Smooth muscle cell (in vitro differentiated cells): ENCODE data around the gene LRP1B. TPM values are rescaled to one million over a fixed set of nuclear protein-coding genes. Genes with fewer than 3 reads are reported as not detected.

ENCODE experiments used
- DNase-seq: peaks from one replicate; lab custom pipeline; 2025; ENCODE audit not compliant: unreplicated experiment; lab: John Stamatoyannopoulos, UW
- H2AFZ ChIP-seq: fragments of 200-600 bp; sonication (generic); 2 replicates; pipeline ENCODE4 v1.6.0; 2016; ENCODE audit warnings: antibody characterized with exemption, low read depth, mild to moderate bottlenecking
- H3F3A ChIP-seq: fragments of 200-600 bp; sonication (generic); 2 replicates; pipeline ENCODE4 v1.6.0; 2017; ENCODE audit warnings: antibody characterized with exemption, low read depth
- H3K27ac ChIP-seq: fragments of 200-600 bp; sonication (generic); 2 replicates; pipeline ENCODE4 v1.5.1; 2016; ENCODE audit warnings: low read depth, mild to moderate bottlenecking
- H3K27me3 ChIP-seq: fragments of 200-600 bp; sonication (generic); 2 replicates; pipeline ENCODE4 v1.6.1; 2016; ENCODE audit warnings: low read depth, mild to moderate bottlenecking
- H3K36me3 ChIP-seq: fragments of 200-600 bp; sonication (generic); 2 replicates; pipeline ENCODE4 v1.5.1; 2016; ENCODE audit warnings: low read depth
- H3K4me1 ChIP-seq: fragments of 200-600 bp; sonication (generic); 2 replicates; pipeline ENCODE4 v1.5.1; 2016; ENCODE audit warnings: low read depth
- H3K4me2 ChIP-seq: fragments of 200-600 bp; sonication (generic); 2 replicates; pipeline ENCODE4 v1.6.0; 2016; ENCODE audit warnings: mild to moderate bottlenecking
- H3K4me3 ChIP-seq: fragments of 200-600 bp; sonication (generic); 2 replicates; pipeline ENCODE4 v1.5.1; 2016; ENCODE audit warnings: mild to moderate bottlenecking
- H3K79me2 ChIP-seq: fragments of 200-600 bp; sonication (generic); 2 replicates; pipeline ENCODE4 v1.6.0; 2016; ENCODE audit warnings: low read depth, mild to moderate bottlenecking
- H3K9ac ChIP-seq: fragments of 200-600 bp; sonication (generic); 2 replicates; pipeline ENCODE4 v1.6.0; 2016; ENCODE audit warnings: low read depth
- H3K9me3 ChIP-seq: fragments of 200-600 bp; sonication (generic); replicated peaks from 2 replicates; pipeline ENCODE4 v1.5.1; 2016; ENCODE audit warnings: low read depth
- H4K20me1 ChIP-seq: fragments of 200-600 bp; sonication (generic); 2 replicates; pipeline ENCODE4 v1.6.0; 2016; ENCODE audit warnings: low read depth
- WGBS: methylation state at CpG from one replicate; pipeline ENCODE4 v1.1.7; 2016; ENCODE audit warnings: low lambda C conversion rate; 5-methylcytosine and 5-hydroxymethylcytosine counted together
- polyA plus RNA-seq: library from polyadenylated mRNA; unstranded; fragments of >200 nt; fragmentation: Nextera tagmentation; extraction: Ambion mirVana; gene quantifications from 2 replicates; pipeline ENCODE4 v1.2.1, GENCODE V29; 2016
- total RNA-seq: library from RNA; depleted of rRNA; stranded (reverse); fragments of >200 nt; gene quantifications from 2 replicates; pipeline ENCODE4 v1.2.3, GENCODE V29; 2014
- TF ChIP-seq, protein P1 (sequence below): fragments of 200-600 bp; sonication (generic); IDR thresholded peaks from 2 replicates; pipeline ENCODE4 v1.5.1; 2017; ENCODE audit warnings: borderline replicate concordance, mild to moderate bottlenecking, antibody characterized with exemption; ENCODE audit not compliant: insufficient read depth, poor library complexity, severe bottlenecking

Gene LRP1B
- total and polyA plus RNA-seq, 2 experiments from 2014 or later, result 0.08 to 2.9 TPM

DNA sequence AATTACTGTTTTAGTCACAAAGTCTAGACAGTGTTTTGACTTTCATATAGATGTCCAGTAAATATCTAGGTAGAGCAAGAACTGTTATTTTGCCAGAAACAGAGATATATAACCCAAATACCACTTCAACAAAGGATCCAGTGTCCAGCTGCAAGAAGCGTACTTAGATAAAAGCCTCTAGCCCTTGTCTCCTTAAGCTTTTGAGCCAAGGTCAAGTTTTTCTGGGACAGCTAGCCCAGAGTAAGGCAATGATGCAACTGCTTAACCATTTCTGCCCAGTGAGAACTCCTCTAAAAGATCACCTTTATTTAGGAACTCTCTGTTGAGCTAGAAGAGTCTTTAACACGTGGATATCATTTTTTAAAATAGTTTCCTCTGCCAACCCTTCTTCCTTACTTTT lies 1925.7 kb downstream of the LRP1B start:
- Histone ChIP-seq H3F3A (no peaks in the 10 kb centered on the region), H2AFZ (no peak overlapping the region), H3K27me3 (no peaks in the 10 kb centered on the region), H3K36me3 (no peaks in the 10 kb centered on the region), H3K27ac (no peak overlapping the region), H3K9me3 (no peaks in the 10 kb centered on the region), H3K79me2 (no peaks in the 10 kb centered on the region), H3K9ac (no peak overlapping the region), H3K4me3 (no peak overlapping the region), H3K4me1 (no peaks in the 10 kb centered on the region), H4K20me1 (no peaks in the 10 kb centered on the region), H3K4me2 (no peak overlapping the region)
- TF ChIP-seq, protein P1, sequence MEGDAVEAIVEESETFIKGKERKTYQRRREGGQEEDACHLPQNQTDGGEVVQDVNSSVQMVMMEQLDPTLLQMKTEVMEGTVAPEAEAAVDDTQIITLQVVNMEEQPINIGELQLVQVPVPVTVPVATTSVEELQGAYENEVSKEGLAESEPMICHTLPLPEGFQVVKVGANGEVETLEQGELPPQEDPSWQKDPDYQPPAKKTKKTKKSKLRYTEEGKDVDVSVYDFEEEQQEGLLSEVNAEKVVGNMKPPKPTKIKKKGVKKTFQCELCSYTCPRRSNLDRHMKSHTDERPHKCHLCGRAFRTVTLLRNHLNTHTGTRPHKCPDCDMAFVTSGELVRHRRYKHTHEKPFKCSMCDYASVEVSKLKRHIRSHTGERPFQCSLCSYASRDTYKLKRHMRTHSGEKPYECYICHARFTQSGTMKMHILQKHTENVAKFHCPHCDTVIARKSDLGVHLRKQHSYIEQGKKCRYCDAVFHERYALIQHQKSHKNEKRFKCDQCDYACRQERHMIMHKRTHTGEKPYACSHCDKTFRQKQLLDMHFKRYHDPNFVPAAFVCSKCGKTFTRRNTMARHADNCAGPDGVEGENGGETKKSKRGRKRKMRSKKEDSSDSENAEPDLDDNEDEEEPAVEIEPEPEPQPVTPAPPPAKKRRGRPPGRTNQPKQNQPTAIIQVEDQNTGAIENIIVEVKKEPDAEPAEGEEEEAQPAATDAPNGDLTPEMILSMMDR, result no peak
- no peak for DNase-seq
- 42% methylated on average over 2 of the region's 2 CpGs for WGBS

DNA sequence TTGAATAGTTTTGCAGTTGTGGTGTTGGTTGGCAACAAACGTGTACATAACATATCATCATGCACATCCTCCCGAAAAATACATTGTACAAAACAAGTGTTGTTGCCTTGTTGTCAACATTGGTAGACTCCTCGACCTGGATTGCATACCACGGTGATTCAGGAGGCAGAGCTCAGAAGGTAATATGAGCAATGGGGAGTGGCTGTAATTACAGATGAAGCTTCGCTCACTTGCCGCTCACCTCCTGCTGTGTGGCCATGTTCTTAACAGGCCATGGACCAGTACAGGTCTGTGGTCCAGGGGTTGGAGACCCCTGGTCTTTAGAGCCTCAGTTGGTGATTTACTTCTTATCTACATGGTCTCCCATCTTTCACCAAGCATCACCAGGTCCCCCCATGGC lies 1927.5 kb downstream of the LRP1B start:
- Histone ChIP-seq H3K79me2 (no peaks in the 10 kb centered on the region), H3K4me2 (no peak overlapping the region), H3K9me3 (no peaks in the 10 kb centered on the region), H4K20me1 (no peaks in the 10 kb centered on the region), H2AFZ (no peak overlapping the region), H3K36me3 (no peaks in the 10 kb centered on the region), H3K4me1 (no peaks in the 10 kb centered on the region), H3K27me3 (no peaks in the 10 kb centered on the region), H3K4me3 (no peak overlapping the region), H3K9ac (no peak overlapping the region), H3K27ac (no peak overlapping the region), H3F3A (no peaks in the 10 kb centered on the region)
- WGBS, result 94% methylated on average over 6 of the region's 6 CpGs
- no peak for DNase-seq
- TF ChIP-seq, protein P1, result no peak

DNA sequence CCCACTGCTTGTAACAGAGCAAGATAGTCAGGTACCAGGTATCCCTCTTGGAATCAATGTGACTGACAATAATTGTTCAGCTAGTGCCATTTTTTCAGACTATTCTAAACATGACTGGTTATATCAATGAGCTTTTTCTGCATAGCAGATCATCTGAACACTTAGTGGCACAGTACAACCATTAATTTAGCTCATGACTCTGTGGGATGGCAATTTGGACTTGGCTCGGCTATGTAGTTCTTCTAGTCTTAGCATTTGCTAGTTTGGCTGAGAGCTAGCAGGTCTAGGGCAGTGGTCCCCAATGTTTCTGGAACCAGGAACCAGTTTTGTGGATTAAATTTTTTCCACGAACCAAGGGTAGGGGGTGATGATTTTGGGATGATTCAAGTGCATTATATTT lies 1929.2 kb downstream of the LRP1B start:
- DNase-seq, result no peak
- H3K9ac ChIP-seq, result no peak overlapping the region
- no peaks in the 10 kb centered on the region for H3K79me2 ChIP-seq
- no peak overlapping the region for H3K4me2 ChIP-seq
- no peak overlapping the region for H3K4me3 ChIP-seq
- no peak overlapping the region for H2AFZ ChIP-seq
- no peaks in the 10 kb centered on the region for H3K27me3 ChIP-seq
- H3K36me3 ChIP-seq, result no peaks in the 10 kb centered on the region
- TF ChIP-seq, protein P1, result no peak
- no peaks in the 10 kb centered on the region for H3K4me1 ChIP-seq
- no peaks in the 10 kb centered on the region for H3K9me3 ChIP-seq
- no peak overlapping the region for H3K27ac ChIP-seq
- no peaks in the 10 kb centered on the region for H4K20me1 ChIP-seq
- 87% methylated on average over 2 of the region's 2 CpGs for WGBS
- no peaks in the 10 kb centered on the region for H3F3A ChIP-seq

DNA sequence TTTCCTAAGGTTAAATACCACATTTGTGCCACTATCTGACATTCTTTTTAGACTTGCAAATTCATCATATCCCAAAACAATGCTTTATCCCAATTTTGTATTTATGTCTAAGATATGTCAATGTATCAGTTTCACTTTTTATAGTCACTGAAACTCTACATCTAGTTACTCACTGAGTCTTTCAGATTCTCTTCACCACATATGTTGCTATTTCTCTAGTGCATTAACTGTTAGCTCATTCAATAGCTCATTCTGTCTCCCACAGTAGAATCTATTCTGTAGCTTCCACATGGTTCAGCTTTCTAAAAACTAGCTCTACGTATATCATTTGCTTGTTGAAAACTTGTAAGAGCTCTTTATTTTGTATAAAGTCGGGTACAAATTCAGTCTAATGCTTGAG lies 1930.1 kb downstream of the LRP1B start:
- WGBS, result 43% methylated on average over 2 of the region's 2 CpGs
- Histone ChIP-seq H3K4me3 (no peak overlapping the region), H3K79me2 (no peaks in the 10 kb centered on the region), H4K20me1 (no peaks in the 10 kb centered on the region), H3F3A (no peaks in the 10 kb centered on the region), H3K27ac (no peak overlapping the region), H3K9ac (no peak overlapping the region), H2AFZ (no peak overlapping the region), H3K9me3 (no peaks in the 10 kb centered on the region), H3K27me3 (no peaks in the 10 kb centered on the region), H3K4me1 (no peaks in the 10 kb centered on the region), H3K36me3 (no peaks in the 10 kb centered on the region), H3K4me2 (no peak overlapping the region)
- TF ChIP-seq, protein P1, result no peak
- DNase-seq, result no peak
